ENCODE data around the gene BSPH1.

DNA sequence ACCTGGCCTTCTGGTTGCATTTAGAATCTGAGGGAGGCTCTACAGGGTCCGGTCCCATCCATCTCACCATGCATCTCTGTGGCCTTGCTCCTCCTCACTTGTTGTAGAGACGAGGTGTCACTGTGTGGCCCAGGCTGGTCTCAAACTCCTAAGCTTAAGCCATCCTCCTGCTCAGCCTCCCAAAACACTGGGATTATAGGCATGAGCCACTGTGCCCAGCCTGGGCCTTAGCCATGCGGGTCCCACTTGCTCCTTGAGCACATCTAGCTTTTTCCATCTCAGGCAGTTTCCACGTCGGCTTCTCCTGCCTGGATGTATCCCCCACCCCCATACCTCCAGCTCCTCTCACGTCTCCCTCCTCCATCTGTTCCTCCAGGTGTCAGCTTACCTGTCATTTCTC lies 12.3 kb upstream of the BSPH1 start:
- TF ChIP-seq, protein P1, sequence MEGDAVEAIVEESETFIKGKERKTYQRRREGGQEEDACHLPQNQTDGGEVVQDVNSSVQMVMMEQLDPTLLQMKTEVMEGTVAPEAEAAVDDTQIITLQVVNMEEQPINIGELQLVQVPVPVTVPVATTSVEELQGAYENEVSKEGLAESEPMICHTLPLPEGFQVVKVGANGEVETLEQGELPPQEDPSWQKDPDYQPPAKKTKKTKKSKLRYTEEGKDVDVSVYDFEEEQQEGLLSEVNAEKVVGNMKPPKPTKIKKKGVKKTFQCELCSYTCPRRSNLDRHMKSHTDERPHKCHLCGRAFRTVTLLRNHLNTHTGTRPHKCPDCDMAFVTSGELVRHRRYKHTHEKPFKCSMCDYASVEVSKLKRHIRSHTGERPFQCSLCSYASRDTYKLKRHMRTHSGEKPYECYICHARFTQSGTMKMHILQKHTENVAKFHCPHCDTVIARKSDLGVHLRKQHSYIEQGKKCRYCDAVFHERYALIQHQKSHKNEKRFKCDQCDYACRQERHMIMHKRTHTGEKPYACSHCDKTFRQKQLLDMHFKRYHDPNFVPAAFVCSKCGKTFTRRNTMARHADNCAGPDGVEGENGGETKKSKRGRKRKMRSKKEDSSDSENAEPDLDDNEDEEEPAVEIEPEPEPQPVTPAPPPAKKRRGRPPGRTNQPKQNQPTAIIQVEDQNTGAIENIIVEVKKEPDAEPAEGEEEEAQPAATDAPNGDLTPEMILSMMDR (IDR thresholded peaks at IDR 0.05) = no peak
- TF ChIP-seq EZH2 (IDR thresholded peaks at IDR 0.05) (no peak), EZH2phosphoT487 (IDR thresholded peaks at IDR 0.05) (no peak)
